A673 (cell line): ENCODE results near the gene UBASH3A.

Source experiments
- EZH2 ChIP-seq: fragments of 200-600 bp; sonication (generic); IDR thresholded peaks from 2 replicates; pipeline ENCODE4 v1.6.1; 2017; ENCODE audit warnings: borderline replicate concordance, low read depth, mild to moderate bottlenecking, mixed read lengths, antibody characterized with exemption, low read length; ENCODE audit not compliant: poor library complexity, severe bottlenecking
- TF ChIP-seq, protein P1 (sequence below): fragments of 300-800, 200-600 bp; sonication (generic); conservative IDR thresholded peaks from 2 replicates; pipeline ENCODE4 v1.5.1; 2017; ENCODE audit warnings: low read depth, mild to moderate bottlenecking, antibody characterized with exemption, low read length, moderate library complexity, mixed read lengths

DNA sequence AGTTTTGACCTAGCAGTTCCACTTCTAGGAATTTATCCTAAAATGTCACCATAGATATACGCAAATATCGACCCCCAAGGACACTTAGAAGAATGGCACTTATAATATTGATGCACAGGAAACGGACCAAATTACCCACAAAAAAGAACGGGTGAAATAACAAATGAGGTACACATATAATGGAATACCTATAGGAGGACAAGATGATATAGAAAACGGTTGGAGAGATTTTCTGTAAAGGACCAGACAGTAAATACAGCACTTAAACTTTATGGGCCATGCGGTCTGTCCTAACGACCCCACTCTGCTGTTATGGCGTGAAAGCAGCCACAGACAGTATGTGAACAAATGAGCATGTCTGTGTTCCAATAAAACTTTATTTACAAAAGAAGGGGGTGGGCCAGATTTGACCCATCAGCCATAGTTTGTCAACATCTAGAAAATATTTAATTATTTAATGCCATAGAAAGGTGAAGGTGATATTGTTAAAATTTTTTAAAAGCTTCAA lies 10.2 kb upstream of the UBASH3A start:
- TF ChIP-seq, protein P1, sequence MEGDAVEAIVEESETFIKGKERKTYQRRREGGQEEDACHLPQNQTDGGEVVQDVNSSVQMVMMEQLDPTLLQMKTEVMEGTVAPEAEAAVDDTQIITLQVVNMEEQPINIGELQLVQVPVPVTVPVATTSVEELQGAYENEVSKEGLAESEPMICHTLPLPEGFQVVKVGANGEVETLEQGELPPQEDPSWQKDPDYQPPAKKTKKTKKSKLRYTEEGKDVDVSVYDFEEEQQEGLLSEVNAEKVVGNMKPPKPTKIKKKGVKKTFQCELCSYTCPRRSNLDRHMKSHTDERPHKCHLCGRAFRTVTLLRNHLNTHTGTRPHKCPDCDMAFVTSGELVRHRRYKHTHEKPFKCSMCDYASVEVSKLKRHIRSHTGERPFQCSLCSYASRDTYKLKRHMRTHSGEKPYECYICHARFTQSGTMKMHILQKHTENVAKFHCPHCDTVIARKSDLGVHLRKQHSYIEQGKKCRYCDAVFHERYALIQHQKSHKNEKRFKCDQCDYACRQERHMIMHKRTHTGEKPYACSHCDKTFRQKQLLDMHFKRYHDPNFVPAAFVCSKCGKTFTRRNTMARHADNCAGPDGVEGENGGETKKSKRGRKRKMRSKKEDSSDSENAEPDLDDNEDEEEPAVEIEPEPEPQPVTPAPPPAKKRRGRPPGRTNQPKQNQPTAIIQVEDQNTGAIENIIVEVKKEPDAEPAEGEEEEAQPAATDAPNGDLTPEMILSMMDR = no peak
- TF ChIP-seq EZH2 = no peak
